GM18870 (cell line): ENCODE data around the gene CISH.

Source experiments
- ATAC-seq: cut with Tn5 transposase; IDR thresholded peaks from one replicate; pipeline ENCODE4 v1.9.1; 2021; ENCODE audit warnings: moderate library complexity; ENCODE audit not compliant: unreplicated experiment

Gene CISH, protein sequence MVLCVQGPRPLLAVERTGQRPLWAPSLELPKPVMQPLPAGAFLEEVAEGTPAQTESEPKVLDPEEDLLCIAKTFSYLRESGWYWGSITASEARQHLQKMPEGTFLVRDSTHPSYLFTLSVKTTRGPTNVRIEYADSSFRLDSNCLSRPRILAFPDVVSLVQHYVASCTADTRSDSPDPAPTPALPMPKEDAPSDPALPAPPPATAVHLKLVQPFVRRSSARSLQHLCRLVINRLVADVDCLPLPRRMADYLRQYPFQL

DNA sequence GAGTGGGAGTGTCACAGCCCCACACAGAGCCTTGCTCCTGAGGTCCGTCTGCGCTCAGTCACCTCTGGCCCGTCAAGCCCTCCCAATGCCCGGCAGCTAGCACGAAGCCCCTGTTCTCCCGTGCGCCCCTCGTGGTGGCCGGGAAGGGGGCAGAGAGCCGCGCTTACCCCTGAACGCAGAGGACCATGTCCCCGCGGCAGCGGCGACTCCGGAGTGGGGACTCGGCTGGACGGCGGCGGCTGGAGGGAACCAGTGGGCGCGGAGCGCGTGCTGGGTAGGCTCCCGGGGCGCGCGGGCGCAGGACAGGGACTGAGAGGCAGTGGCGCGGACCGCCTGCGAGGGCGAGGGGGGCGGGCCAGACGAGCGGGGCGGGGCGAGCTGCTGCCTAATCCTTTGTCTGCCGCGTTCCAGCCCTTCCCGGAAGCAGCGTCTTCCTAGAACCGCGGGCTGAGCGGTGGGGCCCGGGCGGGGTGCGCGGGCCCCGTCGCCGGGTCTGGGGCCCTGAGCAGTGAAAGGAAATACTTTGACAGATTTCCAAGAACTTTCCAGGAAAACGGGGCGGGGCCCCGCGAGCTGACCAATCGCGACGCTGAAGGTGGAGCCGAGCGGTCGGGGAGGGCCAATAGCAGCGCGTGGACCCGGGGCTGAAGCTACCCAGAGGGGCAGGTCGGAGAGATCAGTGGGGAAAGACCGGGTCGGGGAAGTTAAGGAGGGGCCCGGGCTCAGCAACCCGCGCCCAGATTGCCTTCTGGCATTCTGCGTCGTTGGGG is at the start of gene CISH:
CISH (minus strand) TSS at position 311 of the 770 bp plus-strand sequence; CDS start at position 187, 124 bp downstream.
- peak; percentile 54 for ATAC-seq

DNA sequence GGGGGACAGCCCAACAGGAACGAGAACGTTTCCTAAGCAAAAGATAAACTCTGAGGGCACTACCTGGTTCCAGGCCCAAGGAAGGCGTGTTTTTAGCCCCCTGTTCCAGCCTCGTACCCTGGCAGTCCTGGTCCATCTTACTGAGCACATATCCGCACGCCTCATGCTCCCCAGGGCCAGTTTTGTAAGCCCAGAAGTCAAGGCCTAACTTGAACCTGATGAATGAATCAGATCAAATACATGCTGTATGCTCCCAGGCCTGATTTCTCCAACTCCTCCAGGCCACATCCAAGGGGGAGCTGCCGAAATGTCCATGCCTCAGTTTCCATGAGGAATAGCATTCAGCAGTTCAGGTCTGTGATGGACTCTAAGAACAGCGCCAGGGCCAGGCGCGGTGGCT is 48.8 kb upstream of the CISH start:
- ATAC-seq, result no peak

DNA sequence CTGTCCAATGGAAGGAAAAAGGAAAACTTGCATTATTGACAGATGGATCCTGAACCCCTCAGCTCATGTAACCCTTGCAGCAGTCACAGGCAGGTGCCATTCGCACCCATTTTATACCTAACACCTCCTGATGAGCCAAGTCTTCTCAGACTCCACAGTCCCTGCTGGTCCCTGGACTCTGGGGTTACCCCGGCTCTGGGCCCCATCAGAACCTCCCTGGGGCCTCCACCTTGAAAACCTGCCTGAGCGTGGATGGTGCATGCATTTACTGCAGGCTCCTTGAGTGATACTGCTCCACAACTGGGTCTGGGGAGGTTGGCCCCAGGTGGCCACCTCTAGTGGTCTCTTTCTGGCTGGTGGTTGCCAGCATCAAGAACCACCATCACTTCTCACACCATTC is 47.3 kb upstream of the CISH start:
- no peak for ATAC-seq

DNA sequence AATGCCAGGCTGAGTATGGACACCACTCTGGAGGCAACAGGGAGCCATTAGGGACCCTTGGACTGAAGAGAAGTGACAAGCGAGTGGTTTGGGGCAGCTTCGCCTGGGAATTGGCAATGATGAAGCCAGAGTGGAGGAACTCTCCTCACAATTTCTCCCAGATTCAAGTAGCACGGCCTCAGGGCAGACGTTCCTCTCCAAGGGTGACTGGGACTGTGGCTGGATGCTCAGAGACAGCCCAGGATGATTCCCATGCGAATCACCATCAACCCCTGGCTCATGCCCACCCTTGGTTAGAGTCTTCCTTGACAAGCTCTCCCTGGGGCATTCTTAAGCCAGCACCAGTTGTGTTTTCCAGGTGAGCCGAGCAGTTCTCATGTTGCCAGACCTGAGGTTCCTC is 46.8 kb upstream of the CISH start:
- no peak for ATAC-seq

DNA sequence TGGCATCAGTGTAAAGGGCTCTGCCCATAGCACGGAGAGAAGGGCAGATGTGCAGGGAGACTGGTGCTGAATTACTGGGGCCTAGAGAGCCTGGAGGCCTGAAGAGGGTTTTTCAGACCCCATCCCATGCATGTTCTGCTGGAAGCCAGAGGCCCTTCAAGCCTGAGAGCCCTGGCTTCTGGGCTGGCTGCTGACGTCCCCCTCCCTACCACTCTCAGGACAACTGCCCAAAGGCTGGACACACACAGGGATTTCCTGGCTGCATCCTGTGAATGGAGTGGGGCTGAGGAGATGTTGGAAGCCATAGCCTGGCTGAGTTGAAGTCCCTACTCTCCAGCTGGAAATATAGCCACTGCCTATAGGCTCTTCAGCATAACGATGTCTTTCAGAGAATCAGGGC is 46.2 kb upstream of the CISH start:
- no peak for ATAC-seq

DNA sequence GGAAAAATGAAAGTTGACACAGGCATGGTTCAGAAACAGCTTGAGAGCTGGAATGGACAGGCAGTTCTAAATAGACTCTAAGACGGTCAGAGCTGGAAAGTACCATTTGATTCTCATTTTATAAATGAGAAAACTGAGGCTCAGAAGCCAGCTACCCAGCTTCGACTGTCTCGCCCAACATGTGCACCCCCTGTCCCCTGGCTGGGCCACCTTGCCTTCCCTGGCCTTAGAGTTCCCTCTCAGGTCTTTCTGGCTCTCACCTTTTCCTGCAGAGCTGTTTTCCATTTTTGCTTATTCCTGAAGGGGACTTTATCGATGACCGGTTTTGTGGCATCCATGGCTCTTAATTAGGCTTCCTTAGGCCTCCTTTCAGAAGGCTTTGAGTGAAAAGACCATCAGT is 45.8 kb upstream of the CISH start:
- ATAC-seq, result no peak

DNA sequence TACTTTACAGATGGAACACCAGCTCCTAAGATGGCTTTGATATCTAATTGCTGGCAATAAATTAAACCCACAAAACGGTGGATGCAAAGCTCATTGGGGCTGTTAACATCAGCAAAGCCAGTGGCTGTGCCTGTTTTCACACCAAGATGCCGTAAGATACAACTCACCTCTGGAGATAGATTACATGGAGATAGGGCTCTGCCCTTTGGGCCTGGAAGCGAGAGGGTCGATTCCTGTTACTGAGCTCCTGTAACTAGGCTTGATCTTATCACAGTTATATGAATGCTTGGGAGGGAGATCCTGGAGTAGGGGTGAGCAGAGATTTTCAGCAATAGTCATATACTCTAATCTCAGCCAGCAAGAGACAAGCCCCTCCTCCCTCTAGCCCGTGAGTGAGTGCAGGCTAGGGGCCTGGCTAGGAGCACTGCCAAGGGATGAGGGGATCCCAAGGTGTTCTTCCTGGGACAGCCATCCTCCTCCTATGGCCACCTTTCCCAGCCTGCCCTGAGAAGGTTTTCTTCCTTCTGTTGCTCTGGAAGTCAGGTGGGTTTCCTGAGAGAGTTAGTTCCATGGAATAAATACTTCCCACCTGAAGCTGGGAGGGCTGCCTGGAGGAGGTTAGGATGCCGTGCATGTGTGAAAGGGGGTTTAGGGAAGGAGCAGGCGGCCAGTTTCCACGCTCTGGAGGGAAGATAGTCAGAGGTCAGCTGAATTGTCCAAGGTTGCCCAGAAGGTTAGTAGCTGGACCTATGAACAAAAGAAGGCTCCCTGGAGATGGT is 45.0 kb upstream of the CISH start:
- no peak for ATAC-seq

DNA sequence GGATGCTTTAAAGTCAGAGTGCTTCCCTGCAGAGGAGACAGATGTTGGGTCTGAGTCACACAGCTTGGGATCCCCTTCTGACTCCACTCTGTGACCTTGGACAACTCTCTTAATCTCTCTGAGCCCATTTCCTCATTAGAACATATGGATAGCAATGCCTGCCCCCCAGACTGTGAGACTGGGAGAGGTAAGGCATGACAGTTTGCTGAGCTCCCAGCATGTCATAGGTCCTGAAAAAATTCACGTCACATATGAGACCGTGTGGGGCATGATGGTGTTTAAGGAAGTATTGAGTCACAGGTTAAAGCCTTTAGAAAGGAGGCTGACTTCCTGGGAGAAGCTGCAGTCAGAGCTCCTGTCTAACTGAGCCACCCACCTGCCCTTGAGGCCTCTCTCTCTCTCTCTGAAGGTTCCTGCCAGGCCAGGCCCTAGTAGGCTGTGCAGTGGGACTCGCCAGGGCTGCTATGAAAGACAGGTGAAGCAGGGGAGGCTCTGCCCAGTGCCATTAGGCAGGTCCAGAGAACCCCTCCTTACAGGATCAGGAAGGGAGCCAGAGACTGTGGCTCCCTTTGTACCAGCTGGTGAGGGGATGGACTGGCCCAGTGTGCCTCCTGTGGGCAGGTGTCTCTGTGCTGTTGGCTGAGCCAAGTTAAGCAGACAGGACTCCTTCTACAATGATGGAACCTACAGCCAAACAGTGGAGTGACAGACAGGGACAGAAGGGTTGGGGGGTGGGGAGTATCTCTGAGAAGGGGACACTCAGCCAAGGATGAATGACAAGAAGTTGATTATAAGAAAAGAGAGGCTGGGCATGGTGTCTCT is 43.6 kb upstream of the CISH start:
- no peak for ATAC-seq

DNA sequence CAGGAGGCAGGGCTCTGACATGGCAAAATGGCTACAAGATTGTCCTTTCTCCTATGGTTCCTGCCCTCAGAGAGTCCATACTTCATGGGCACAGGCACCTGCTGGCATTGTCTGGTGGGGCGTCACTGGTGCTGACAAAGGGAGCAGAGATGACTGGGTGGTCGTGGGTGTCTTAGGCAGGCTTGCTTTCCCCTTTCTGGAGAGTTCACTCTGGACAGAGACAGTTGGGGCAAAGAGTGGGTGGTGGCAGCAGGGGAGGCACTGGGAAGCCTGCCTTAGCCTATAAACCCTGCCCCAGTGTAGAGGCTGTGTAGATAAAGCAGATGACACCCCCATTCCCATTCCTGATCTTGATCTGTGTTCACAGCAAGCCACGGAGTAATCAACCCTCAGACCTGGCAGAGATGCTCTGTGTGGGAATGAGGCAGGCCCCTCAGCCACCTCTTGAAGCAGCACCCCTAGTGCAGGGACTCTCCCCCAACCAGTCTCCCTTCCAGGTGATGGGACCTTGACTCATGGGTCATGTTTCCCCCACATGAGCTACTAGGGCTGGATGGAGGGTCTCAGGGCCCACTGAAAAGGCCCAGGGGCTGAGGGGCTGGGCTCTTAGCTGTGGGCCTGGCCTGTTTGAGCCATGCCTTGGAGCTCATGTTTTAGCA is 42.5 kb upstream of the CISH start:
- no peak for ATAC-seq

DNA sequence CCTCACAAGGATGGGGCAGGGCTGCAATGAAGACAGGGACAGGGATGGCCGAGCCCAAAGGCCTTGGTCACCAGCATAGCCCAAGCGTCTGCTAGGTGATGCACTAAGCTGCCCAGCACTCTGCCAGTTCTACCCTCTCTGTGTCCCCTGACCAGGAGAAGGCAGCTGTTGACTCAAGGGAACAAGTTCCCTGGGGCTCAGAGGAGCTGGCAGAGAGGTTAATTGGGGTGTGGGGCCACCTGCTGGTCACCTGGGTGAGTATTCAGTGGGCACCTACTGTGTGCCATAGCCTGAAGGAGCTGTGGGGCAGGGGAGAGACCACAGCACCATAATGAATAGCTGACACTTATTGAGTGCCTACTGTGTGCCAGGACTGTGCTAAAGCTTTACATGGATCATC is 41.1 kb upstream of the CISH start:
- no peak for ATAC-seq

DNA sequence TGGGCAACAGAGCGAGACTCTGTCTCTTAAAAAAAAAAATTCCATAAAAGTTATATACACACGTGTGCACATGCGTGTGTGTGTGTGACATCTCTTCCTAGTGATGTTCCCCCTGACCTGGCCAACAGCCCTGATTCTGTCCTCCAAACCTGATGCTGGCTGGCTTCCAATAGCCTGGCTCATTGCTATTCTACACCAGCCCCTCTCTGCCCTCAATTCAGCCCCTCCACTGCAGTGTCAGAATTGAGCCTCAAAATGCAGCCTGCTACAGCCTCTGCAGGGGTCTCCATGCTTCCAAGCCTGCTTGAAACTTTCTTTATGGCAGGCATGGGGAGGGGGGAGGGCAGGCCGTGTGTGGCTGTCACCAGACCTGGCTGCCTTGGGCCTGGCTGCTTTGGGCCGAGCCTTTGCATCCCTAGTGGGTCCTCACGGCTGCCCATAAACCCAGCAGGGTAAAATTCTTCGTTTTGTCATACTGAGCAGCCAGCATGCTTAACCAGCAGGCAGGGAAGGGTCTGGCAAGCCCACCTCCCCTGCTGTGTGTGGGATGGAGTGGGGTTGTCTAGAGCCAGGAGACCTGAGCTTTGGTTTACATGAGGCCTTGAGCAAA is 40.5 kb upstream of the CISH start:
- ATAC-seq, result no peak

DNA sequence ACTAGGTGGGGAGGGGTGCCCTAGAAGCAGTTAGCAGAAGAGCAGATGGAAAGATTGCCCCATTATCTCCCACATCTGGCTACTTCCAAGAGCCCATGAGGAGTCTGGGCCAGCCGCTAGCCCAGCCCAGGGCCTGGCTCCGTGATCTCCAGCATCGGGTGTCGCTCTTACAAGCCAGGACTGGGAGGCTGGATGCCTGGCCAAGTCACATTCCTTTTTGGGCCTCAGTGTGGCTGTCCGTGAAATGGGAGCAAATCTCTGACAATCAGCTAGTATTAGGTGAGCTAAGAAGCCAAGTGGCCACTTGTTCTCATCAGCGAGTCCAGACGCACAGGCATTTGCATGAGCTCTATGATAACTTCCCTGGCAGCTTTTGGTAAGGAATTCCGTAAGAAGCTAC is 39.9 kb upstream of the CISH start:
- ATAC-seq, result no peak

DNA sequence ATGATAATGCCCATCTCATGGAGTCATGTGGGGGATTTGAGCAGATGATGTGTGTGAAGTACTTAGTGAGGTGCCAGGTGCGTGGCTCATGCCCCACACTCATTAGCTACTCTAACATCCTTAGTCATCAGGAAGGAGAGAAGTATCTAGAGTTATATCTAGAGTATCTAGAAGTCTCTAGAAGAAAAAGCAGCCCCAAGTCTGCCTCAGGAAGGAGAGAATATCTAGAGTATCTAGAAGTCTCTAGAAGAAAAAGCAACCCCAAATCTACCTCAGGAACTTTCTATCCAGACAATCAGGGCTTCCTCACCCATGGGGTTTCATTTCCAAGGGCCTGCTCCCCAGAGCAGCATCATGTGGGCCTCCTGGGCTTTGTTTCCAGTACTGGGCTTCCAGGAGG is 38.4 kb upstream of the CISH start:
- ATAC-seq, result no peak

DNA sequence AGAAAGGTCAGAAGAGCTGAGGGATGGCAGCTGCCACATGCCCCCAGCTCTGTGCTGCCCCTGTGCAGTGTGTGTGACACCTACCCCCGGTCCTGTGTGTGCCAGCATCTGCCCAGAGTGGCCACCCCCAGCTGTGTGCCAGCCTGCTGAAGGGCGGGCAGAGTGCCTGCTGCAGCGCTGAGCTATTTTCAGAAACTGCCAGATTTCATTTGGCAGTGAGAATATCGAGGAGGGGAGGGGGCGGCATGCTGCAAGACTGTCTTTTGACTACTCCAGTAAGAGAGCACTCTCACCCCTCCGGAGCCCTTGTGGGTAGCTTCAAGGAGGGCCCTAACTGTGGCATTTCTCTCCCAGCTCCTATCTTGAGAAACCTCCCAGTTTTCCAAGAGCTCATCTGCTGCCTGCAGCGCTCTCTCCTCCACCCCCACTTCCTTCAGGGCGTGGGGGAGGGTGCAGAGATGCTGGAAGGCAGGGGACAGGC is 37.9 kb upstream of the CISH start:
- no peak for ATAC-seq

DNA sequence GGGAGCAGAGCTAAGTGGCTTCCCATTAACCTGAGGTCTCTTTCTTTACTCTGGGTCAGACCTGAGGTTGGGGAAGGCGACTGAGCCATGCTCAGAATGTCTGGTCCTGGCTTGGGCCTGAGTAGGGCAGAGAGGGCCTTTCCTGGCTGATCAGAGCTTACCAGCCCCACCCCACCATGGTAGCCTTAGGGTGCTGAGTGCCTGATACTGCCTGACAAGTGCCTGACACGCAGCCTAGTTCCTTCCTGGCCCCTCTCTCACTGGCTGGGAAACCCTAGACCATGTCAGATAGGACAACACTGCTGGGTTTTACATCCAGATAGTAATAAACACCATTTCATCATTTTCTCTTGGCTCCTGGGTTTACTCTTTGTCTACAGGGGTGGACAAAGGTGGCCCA is 37.4 kb upstream of the CISH start:
- no peak for ATAC-seq

DNA sequence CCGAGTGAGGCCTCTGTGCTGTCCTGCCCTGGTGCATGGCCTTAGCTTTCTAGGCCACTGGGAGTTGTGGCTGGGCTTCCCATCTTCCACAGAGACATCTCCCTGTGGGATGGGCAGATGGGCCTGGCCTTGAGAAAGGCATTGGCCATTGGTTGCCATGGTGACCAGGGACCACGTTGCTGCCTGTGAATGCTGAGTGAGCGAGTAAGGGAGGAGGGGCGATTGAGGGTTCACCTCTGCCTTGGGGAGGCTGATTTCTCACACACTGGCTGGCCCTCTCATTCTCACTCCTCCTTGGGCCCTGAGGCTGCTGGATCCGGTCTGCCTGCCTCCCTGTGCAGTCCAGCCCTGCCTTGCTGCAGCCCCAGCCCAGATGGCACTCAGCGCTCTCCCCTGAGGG is 36.7 kb upstream of the CISH start:
- no peak for ATAC-seq

DNA sequence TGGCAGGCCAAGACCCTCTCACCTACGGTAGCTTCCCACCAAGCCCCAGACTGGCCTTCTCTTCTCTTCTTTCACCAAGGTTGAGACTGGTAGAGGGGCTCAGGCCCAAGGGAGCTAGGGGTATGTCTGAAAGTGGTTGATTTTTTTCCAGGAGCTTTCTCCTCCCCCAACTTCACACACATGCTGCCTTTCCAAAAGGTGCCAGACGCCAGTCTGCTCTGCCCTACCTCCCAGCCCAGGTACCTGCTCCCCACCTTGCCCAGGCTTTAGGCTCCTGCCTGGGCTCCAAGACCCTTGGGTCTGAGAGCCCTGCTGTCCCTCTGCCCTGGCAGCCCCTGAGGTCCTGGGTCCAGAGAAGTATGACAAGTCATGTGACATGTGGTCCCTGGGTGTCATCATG is 33.8 kb upstream of the CISH start:
- no peak for ATAC-seq

DNA sequence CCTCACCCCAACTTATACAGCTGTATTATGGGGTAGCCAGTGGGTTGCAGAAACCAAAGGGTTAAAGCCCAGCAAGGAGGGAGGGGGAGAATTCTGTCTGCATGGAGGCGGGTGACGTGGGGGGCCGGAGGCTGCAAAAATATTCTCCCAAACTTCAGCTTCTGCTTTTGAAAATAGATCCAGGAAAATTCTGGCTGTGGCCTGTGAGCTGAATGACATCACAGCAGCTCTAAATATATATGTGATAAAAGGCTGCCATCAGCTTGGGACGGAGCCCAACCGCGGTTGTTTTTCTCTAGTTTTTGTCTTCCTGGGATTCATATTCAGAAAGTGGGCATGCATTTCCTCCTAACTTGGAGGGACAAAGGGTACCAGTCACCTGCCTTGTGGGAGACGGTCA is 33.0 kb upstream of the CISH start:
- no peak for ATAC-seq

DNA sequence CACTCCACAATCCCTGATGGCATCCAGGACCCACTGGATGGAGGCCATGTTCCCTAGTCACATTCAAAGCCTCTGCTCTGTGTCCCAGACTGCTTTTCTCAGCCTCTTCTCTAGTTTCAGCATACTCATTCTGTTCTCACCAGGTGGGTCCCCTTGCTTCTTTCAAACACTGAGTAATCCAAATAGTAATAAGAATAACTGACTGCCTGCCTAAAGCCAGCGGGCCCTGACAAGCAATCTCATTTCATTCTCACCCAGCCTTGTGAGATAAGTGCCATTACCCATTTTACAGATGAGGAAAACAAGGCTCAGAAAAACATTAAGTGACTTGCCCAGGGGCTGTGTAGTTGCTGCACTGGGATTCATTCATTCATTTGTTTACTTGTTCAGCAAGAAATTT is 30.8 kb upstream of the CISH start:
- no peak for ATAC-seq

DNA sequence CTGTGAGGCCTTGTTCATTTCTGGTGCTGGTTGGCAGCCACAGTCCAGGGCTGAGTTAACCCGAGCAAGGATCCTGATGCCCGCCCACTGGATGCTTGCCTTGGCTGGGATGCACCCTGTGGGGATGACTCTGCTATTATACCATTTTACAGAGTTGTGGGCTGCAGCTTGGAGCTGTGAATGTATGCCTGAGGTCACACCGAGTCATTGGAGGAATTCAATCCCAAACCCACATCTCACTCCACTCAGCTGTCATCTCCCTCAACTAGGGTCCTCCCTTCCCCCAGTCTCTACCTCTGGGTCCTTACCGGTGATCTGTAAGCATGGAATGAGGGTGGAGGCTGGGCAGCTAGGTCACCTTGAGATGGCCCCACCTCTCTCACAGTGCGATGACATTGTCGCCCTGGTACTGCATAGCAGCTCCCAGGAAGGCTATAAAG is 27.5 kb upstream of the CISH start:
- ATAC-seq, result no peak
